ENCODE results near the gene DSC2.
A peak's percentile ranks its signal among the peaks of the same experiment; 100 is the strongest.
"Not testable (repeated sequence)": the region's sequence is repeated elsewhere in the genome, so short reads cannot be mapped to it uniquely, and the experiment has no call there.

DSC2 gene

DNA sequence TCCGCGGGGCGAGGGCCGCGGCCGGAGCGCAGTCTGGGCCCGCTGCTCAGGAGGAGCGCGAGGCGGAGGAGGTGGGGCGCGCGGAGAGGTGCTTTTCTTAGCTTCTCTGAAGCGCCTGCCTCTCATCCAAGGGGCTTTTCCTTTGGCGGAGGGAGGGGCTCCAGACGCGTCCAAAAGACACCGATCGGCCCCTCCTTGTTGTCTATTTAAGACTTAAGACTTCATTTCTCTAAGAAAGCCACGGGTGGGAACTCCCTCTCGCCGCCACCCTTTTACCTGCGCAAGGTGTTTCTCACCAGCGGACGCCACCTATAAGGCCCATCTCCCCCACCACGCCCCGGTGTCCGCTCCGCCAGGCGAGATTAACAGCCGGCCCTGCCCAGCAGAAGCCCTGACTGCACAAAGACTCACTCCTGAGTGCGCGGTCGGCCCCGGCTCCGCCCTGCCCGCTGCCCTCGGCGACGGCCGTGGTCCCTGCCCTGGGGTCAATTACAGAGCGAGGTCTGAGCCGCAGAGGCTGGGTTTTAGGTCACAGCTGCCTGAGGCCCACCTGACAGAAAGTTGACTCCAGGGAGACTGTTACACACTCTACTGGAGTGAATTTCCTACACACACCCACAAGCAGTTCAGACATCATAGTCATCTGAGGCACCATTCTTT is at the start of gene DSC2:
TSS of gene DSC2 (minus strand) at position 397 of the 660 bp plus-strand sequence. CDS start 450 bp downstream, outside the sequence.
- Histone ChIP-seq H3K9me3 (ENCODE audit: control insufficient read depth in 5 of 5, low read length in 5 of 5) (no peaks in the 10 kb centered on the region), H3K9ac (ENCODE audit: low read length in 5 of 5) (peak within 1 kb of the TSS in 4 of 5 donors; percentile 46 to 80 (median 74)), H3K4me1 (ENCODE audit: control insufficient read depth in 5 of 5, insufficient read depth in 5 of 5, low read length in 5 of 5) (peaks cover 0 to 23% (median 18%) of the 10 kb centered on the region in 5 donors), H3K27ac (ENCODE audit: low read depth, low read length) (peak within 1 kb of the TSS; percentile 31), H3K4me3 (ENCODE audit: low read depth in 1 of 5, low read length in 5 of 5) (peak within 1 kb of the TSS; percentile 66 to 81 (median 74)), H3K36me3 (ENCODE audit: control insufficient read depth in 5 of 5, insufficient read depth in 5 of 5, low read length in 5 of 5) (no peaks in the 10 kb centered on the region), H3K27me3 (ENCODE audit: control insufficient read depth in 5 of 5, insufficient read depth in 4 of 5, low read length in 5 of 5) (peaks cover 0 to 4% (median 0%) of the 10 kb centered on the region in 5 donors)

DNA sequence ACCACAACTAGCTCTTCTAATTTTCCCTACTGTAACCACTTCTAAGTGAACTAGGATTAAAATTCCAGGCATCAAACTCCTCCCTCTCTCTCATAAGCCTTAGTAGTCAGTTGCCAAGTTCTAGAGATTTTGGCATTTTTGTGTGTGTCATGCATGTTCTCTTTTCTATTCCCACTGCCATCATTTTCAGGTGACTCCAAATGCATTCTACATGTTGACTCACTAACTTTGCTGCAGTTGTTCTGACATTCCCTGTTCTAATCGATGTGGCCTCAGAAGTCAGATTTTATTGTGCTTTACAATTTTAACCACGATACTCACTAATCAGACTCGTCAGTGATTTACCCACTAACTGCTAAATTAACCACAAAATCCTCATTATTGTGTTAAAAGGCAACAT is 47.1 kb upstream of the DSC2 start:
- no peaks in the 10 kb centered on the region for H3K9me3 ChIP-seq (ENCODE audit: control insufficient read depth in 5 of 5, low read length in 5 of 5)

DNA sequence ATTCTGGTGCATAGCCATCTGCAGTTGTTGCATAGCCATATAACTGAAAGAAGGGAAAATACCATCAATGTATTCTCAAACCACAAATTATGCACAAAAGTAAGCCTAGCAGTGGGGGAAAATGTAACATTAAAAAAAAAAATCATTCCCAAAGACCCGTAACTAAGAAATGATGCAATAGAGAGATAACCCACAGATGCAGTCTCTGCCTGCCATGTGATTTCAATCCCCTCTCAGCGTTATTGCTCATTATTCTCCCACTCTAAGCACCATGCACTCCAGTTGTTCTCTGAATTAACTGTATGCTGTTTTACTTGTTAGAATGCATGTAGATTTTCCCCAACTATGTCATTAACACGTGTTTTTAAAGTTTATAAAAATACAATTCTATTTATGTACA is 46.4 kb upstream of the DSC2 start:
- no peak overlapping the region for H3K9ac ChIP-seq (ENCODE audit: low read length in 5 of 5)
- H3K36me3 ChIP-seq (ENCODE audit: control insufficient read depth in 5 of 5, insufficient read depth in 5 of 5, low read length in 5 of 5) = no peaks in the 10 kb centered on the region
- peaks cover 0 to 9% (median 0%) of the 10 kb centered on the region in 5 donors for H3K4me1 ChIP-seq (ENCODE audit: control insufficient read depth in 5 of 5, insufficient read depth in 5 of 5, low read length in 5 of 5)
- no peaks in the 10 kb centered on the region for H3K27me3 ChIP-seq (ENCODE audit: control insufficient read depth in 5 of 5, insufficient read depth in 4 of 5, low read length in 5 of 5)
- H3K4me3 ChIP-seq (ENCODE audit: low read depth in 1 of 5, low read length in 5 of 5) = no peak overlapping the region
- H3K9me3 ChIP-seq (ENCODE audit: control insufficient read depth in 5 of 5, low read length in 5 of 5) = no peaks in the 10 kb centered on the region
- no peak overlapping the region for H3K27ac ChIP-seq (ENCODE audit: low read depth, low read length)

More for the DNA sequence above, 47.1 kb upstream of the DSC2 start:
- Histone ChIP-seq H3K4me3 (ENCODE audit: low read depth in 1 of 5, low read length in 5 of 5) (no peak overlapping the region), H3K36me3 (ENCODE audit: control insufficient read depth in 5 of 5, insufficient read depth in 5 of 5, low read length in 5 of 5) (no peaks in the 10 kb centered on the region), H3K9ac (ENCODE audit: low read length in 5 of 5) (no peak overlapping the region), H3K27me3 (ENCODE audit: control insufficient read depth in 5 of 5, insufficient read depth in 4 of 5, low read length in 5 of 5) (no peaks in the 10 kb centered on the region), H3K27ac (ENCODE audit: low read depth, low read length) (no peak overlapping the region), H3K4me1 (ENCODE audit: control insufficient read depth in 5 of 5, insufficient read depth in 5 of 5, low read length in 5 of 5) (peaks cover 0 to 9% (median 0%) of the 10 kb centered on the region in 5 donors)

DNA sequence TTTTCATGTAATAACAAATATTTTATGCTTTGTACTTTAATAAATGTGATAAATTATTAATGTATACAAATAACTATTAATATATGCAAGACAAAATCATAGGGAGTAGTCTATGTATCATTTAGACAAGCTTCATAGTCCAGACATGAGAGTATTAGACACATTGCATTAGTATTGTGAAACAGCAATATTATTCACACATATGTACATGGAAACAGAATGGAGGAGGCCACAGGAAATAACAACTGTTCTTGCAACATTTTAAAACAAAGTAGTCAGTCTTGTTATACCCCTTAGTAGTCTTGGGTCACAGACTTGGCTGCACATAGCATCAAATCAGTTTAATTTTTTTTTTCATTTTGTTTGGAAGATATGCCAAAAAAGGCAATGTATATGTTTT is 44.6 kb upstream of the DSC2 start:
- Histone ChIP-seq H3K27ac (ENCODE audit: low read depth, low read length) (no peak overlapping the region), H3K36me3 (ENCODE audit: control insufficient read depth in 5 of 5, insufficient read depth in 5 of 5, low read length in 5 of 5) (no peaks in the 10 kb centered on the region), H3K4me1 (ENCODE audit: control insufficient read depth in 5 of 5, insufficient read depth in 5 of 5, low read length in 5 of 5) (peaks cover 0 to 9% (median 0%) of the 10 kb centered on the region in 5 donors), H3K27me3 (ENCODE audit: control insufficient read depth in 5 of 5, insufficient read depth in 4 of 5, low read length in 5 of 5) (no peaks in the 10 kb centered on the region), H3K4me3 (ENCODE audit: low read depth in 1 of 5, low read length in 5 of 5) (no peak overlapping the region), H3K9ac (ENCODE audit: low read length in 5 of 5) (no peak overlapping the region), H3K9me3 (ENCODE audit: control insufficient read depth in 5 of 5, low read length in 5 of 5) (no peaks in the 10 kb centered on the region)

DNA sequence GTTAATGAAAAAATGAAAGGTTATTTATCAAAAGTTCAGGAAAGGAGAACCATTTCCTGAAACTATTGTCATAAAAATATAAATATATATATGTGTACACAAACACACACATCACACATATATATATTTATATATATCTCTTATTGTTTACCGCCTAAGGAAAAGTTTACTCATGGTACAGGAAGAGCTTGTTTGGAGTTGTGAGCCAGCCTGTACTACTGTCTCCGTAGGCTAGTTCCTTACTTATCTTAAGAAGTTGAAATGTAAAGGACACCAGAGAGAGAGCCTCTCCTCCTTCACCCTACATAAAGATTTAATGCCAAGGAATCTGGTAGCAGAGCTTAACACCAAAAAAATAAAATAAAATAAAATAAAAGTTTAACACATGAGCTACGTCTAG is 40.8 kb upstream of the DSC2 start:
- Histone ChIP-seq H3K36me3 (ENCODE audit: control insufficient read depth in 5 of 5, insufficient read depth in 5 of 5, low read length in 5 of 5) (no peaks in the 10 kb centered on the region), H3K9ac (ENCODE audit: low read length in 5 of 5) (no peak overlapping the region), H3K4me1 (ENCODE audit: control insufficient read depth in 5 of 5, insufficient read depth in 5 of 5, low read length in 5 of 5) (peaks cover 0 to 7% (median 0%) of the 10 kb centered on the region in 5 donors), H3K4me3 (ENCODE audit: low read depth in 1 of 5, low read length in 5 of 5) (no peak overlapping the region), H3K9me3 (ENCODE audit: control insufficient read depth in 5 of 5, low read length in 5 of 5) (no peaks in the 10 kb centered on the region), H3K27me3 (ENCODE audit: control insufficient read depth in 5 of 5, insufficient read depth in 4 of 5, low read length in 5 of 5) (no peaks in the 10 kb centered on the region), H3K27ac (ENCODE audit: low read depth, low read length) (no peak overlapping the region)

DNA sequence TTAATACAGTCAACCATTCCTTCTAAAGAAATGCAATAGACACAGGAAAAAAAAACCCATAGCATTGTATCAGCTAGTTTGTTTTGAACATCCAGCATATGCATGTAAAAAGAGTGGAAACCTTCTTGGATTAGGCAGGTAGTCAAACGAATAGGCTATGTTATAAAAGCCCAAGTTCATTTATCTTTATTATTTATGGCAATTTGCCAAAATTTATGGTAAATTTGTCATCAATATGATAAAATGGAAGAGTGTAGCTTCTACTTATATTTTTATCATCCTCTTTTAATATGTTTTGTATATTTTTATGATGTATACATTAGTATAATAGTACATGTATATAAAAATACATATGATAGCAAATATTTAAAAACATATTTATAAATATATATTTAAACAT is 36.5 kb upstream of the DSC2 start:
- Histone ChIP-seq H3K4me1 (ENCODE audit: control insufficient read depth in 5 of 5, insufficient read depth in 5 of 5, low read length in 5 of 5) (no peaks in the 10 kb centered on the region), H3K27me3 (ENCODE audit: control insufficient read depth in 5 of 5, insufficient read depth in 4 of 5, low read length in 5 of 5) (no peaks in the 10 kb centered on the region), H3K36me3 (ENCODE audit: control insufficient read depth in 5 of 5, insufficient read depth in 5 of 5, low read length in 5 of 5) (no peaks in the 10 kb centered on the region), H3K9me3 (ENCODE audit: control insufficient read depth in 5 of 5, low read length in 5 of 5) (no peaks in the 10 kb centered on the region), H3K9ac (ENCODE audit: low read length in 5 of 5) (no peak overlapping the region), H3K4me3 (ENCODE audit: low read depth in 1 of 5, low read length in 5 of 5) (no peak overlapping the region), H3K27ac (ENCODE audit: low read depth, low read length) (no peak overlapping the region)

DNA sequence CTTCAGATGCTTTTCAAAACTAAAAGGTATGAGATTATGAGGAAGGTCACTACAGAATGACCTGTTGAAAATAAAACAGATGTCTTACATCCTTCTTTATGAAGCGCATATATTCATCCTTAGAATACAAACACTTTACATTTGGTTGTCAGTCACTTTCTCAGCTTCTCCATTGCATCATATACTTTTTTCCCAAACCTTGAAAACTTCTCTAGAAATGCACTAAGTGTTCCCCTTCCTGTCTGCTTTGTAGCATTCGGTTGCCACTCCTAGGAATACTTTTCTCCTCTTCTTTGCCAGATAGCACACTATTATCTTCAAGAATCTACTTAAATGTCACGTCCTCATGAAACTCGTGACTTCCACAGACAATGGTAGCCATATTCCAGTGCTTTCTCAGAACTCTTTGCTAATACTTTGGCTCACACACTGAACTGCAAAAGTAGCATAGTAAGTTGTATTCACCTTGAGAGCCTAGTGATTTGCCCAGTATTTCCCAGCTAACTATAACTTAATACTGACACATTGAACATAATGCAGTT is 32.8 kb upstream of the DSC2 start:
- Histone ChIP-seq H3K27me3 (ENCODE audit: control insufficient read depth in 5 of 5, insufficient read depth in 4 of 5, low read length in 5 of 5) (no peaks in the 10 kb centered on the region), H3K27ac (ENCODE audit: low read depth, low read length) (no peak overlapping the region), H3K4me1 (ENCODE audit: control insufficient read depth in 5 of 5, insufficient read depth in 5 of 5, low read length in 5 of 5) (no peaks in the 10 kb centered on the region)

DNA sequence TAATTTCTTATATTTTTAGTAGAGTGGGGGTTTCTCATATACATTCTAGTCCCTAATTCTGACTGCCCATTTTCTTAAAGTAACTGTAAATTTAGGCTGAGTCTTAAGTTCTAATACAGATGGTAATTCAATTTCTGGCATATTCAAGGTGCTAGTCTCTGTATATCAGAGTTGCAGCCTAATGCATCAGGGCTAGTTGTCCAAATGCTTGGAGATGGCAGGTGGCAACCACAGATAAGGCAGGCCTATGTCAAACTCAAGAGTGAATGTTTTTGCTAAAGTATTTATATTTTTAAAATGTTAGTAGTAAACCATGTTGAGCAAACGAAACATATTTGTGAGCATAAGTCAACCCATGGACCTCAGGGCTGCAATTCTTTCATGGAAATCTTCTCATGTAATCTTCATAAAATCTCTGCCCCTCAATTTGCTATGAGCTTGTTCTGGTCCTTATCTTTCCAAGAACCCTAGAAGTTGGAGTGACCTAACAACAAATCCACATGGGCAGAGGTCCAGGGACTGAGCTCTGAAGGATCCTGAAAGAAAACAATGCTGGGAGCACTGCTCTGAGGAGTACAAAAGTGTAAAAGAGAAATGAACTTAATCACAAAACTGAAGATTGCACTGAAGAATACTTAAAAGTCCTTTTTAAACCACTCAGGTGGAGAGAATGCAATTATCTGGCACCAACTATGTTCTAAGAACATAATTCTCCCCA is 27.3 kb upstream of the DSC2 start:
- Histone ChIP-seq H3K4me1 (ENCODE audit: control insufficient read depth in 5 of 5, insufficient read depth in 5 of 5, low read length in 5 of 5) (no peaks in the 10 kb centered on the region), H3K9ac (ENCODE audit: low read length in 5 of 5) (no peak overlapping the region), H3K27ac (ENCODE audit: low read depth, low read length) (no peak overlapping the region), H3K27me3 (ENCODE audit: control insufficient read depth in 5 of 5, insufficient read depth in 4 of 5, low read length in 5 of 5) (no peaks in the 10 kb centered on the region), H3K9me3 (ENCODE audit: control insufficient read depth in 5 of 5, low read length in 5 of 5) (peaks cover 0 to 3% (median 0%) of the 10 kb centered on the region in 5 donors), H3K4me3 (ENCODE audit: low read depth in 1 of 5, low read length in 5 of 5) (no peak overlapping the region), H3K36me3 (ENCODE audit: control insufficient read depth in 5 of 5, insufficient read depth in 5 of 5, low read length in 5 of 5) (no peaks in the 10 kb centered on the region)

More for the DNA sequence above, 32.8 kb upstream of the DSC2 start:
- Histone ChIP-seq H3K36me3 (ENCODE audit: control insufficient read depth in 5 of 5, insufficient read depth in 5 of 5, low read length in 5 of 5) (no peaks in the 10 kb centered on the region), H3K9me3 (ENCODE audit: control insufficient read depth in 5 of 5, low read length in 5 of 5) (no peaks in the 10 kb centered on the region), H3K9ac (ENCODE audit: low read length in 5 of 5) (no peak overlapping the region), H3K4me3 (ENCODE audit: low read depth in 1 of 5, low read length in 5 of 5) (no peak overlapping the region)

DNA sequence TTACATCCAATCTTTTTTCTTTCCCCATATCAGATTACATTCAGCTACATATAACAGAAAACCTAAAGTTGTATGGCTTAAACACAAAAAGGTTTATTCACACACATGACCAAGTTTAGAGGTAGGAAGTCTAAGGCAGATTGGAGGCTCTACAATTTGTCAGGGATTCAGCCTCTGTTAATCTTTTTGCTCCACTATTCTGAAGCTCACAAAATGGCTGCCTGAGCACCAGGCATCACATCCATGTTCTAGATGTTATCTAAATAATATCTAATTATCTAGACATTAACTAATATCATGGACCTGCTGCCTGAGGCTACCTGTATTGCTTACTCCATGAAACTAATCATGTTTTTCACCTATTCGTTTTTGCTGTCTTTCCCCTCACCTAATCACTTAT is 23.7 kb upstream of the DSC2 start:
- peaks cover 0 to 3% (median 0%) of the 10 kb centered on the region in 5 donors for H3K9me3 ChIP-seq (ENCODE audit: control insufficient read depth in 5 of 5, low read length in 5 of 5)
- H3K4me1 ChIP-seq (ENCODE audit: control insufficient read depth in 5 of 5, insufficient read depth in 5 of 5, low read length in 5 of 5) = no peaks in the 10 kb centered on the region
- no peaks in the 10 kb centered on the region for H3K36me3 ChIP-seq (ENCODE audit: control insufficient read depth in 5 of 5, insufficient read depth in 5 of 5, low read length in 5 of 5)
- no peak overlapping the region for H3K4me3 ChIP-seq (ENCODE audit: low read depth in 1 of 5, low read length in 5 of 5)
- no peak overlapping the region for H3K27ac ChIP-seq (ENCODE audit: low read depth, low read length)
- H3K27me3 ChIP-seq (ENCODE audit: control insufficient read depth in 5 of 5, insufficient read depth in 4 of 5, low read length in 5 of 5) = no peaks in the 10 kb centered on the region
- H3K9ac ChIP-seq (ENCODE audit: low read length in 5 of 5) = no peak overlapping the region

DNA sequence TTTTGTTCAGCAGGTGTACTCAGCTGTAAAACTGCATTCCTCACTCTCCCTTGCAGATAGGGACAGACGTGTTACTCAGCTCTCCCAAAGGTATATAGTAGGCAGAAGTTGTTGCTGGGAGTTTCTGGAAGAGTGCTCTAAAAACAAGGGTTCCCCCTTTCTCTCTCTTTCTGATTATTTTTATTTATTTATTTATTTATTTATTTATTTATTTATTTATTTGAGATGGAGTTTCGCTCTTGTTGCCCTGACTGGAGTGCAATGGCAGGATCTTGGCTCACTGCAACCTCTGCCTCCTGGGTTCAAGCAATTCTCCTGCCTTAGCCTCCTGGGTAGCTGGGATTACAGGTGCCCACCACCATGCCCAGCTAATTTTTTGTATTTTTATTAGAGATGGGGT is 20.9 kb upstream of the DSC2 start:
- not testable (repeated sequence) for H3K4me3 ChIP-seq (ENCODE audit: low read depth in 1 of 5, low read length in 5 of 5); H3K9me3 ChIP-seq (ENCODE audit: control insufficient read depth in 5 of 5, low read length in 5 of 5); H3K9ac ChIP-seq (ENCODE audit: low read length in 5 of 5); H3K4me1 ChIP-seq (ENCODE audit: control insufficient read depth in 5 of 5, insufficient read depth in 5 of 5, low read length in 5 of 5); H3K27me3 ChIP-seq (ENCODE audit: control insufficient read depth in 5 of 5, insufficient read depth in 4 of 5, low read length in 5 of 5); H3K36me3 ChIP-seq (ENCODE audit: control insufficient read depth in 5 of 5, insufficient read depth in 5 of 5, low read length in 5 of 5); H3K27ac ChIP-seq (ENCODE audit: low read depth, low read length)
